HG02642 (cell line): Measurements from ENCODE around the gene CENPP.

ENCODE experiments used
- ATAC-seq: cut with Tn5 transposase; IDR thresholded peaks from one replicate; pipeline ENCODE4 v1.9.1; 2021; ENCODE audit warnings: mild to moderate bottlenecking; ENCODE audit not compliant: unreplicated experiment, poor library complexity

The CENPP gene

DNA sequence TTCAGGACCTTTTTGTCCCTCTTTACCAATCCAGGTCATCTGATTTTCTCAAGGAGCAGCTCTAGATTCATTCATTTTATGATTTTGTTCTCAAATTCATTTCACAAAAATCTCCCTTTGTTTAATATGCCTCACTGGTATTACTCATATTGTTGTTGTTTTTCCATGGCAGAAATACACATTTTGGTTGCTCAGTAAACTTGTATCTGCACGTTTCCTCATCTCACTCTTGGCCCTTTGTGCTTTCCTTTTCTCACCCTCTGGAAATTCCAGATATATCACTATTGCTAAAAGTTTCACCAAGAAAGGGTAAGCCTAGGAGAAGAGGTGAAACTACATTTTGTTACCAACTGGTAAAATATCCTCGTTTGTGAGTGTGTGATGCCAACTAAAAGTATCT is 141.8 kb downstream of the CENPP start:
- ATAC-seq, result no peak

DNA sequence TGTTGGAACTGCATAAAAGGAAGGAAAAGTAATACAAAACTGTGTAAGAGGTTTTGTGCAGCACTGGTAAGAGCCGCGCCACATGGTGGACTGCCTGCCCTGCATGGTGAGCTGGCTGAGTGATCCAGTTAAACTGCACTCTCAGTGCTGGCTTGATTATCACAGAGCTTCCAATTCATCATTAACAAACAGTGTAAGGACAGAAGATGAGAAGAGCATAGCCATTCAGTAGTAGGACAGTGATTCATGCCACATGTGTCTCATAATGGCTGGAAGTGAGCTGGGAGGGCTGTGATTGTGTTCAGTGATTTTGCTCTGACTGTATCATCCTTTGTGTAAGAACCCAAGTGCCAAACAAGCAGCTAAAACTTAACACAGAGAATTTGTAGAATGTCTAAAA is 142.5 kb downstream of the CENPP start:
- ATAC-seq, result no peak

DNA sequence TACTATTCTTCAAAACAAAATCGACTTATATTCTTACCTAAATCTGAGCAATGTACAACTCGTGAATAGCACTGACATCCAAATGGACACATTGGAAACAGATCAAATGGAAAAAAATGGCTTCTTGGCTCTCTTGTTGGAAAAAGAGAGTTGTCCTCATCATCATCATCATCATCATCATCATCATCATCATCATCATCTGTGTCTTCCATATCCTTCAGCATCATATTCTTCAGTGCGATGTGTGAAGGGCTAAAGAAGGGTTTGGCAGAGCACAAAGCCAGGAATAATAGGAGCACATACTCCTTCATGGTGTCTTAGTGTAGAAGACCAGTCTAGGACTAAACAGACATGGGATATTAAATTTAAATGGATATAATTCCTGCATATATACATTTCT is 148.8 kb downstream of the CENPP start:
- ATAC-seq, result no peak

DNA sequence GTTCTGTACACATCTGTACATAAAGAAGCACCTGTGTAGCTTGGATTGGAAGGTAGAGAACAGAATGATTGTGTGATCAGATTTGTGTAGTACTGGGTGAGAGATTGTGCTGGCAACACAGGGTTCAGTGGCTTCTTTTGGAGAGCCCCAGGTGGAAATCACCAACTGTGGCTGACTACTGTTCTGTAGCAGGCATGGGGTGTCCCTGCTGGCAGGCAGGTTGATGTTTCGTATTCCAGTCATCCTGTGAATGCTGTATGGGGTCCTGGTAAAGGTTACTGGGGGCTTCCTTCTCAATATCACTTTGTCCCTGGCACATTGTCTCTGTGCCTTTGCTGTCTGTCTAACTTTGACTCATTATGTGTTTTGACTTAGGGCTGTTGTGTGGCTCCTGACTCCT is 151.2 kb downstream of the CENPP start:
- ATAC-seq, result peak; percentile 67

DNA sequence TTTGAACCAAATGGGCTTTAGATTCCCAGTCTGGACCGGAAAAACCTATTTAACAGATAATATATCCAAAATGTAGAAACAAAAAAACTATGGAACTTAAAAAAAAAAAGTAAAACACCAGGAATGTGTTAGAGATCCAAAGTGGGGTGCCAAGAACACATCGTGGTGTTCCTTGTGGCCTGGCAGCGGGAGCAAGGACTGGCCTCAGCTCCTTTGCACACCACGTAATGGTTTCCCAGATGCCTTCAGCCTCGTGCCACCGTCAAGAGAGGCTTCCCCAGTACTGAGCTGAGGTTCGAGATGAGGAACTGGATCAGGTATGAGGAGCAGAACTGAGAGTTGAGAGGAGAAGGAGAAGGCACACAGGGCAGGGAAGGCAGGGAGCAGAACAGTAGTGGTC is 153.0 kb downstream of the CENPP start:
- no peak for ATAC-seq

DNA sequence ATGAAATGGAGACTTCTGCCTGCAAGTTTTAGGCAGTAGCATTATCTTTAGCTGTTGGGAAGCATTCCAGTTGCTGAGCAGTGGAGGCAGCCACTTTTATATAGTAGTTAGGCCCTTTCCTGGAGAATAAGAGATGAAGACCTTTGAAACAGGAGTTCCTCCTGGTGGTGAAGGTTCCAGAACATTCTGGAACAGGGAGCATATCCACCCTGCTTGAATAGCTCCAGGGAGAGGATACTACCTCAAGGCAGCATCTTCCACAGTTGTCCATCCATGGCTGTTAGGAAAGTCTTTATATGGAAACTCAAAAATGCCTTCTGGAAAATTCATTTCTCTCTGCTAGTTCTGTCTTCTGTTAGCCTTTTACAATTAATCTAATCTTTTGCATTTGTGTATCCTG is 153.6 kb downstream of the CENPP start:
- no peak for ATAC-seq

DNA sequence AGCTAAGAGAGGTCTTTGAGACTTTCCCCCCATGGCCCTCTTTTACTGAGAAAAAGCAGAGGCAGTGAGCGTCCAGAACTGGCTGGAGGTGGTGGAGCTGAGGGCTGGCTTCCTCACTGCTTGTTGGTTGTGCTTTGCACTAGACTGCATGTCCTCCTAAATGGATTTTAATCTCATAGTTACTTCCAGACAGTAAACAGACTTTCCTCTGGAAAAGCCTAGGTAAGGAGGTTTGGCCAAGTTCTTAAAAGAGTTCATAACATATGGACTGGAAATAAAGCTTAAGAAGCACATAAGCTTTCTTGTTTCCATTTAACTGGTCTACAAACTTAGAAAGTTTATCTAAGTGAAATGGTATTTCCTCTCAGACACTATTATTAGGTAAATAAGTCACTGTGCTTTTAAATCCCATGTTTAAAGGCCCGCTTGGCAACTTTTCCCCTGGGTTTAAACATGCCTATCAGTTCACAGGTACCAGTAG is 154.6 kb downstream of the CENPP start:
- no peak for ATAC-seq

DNA sequence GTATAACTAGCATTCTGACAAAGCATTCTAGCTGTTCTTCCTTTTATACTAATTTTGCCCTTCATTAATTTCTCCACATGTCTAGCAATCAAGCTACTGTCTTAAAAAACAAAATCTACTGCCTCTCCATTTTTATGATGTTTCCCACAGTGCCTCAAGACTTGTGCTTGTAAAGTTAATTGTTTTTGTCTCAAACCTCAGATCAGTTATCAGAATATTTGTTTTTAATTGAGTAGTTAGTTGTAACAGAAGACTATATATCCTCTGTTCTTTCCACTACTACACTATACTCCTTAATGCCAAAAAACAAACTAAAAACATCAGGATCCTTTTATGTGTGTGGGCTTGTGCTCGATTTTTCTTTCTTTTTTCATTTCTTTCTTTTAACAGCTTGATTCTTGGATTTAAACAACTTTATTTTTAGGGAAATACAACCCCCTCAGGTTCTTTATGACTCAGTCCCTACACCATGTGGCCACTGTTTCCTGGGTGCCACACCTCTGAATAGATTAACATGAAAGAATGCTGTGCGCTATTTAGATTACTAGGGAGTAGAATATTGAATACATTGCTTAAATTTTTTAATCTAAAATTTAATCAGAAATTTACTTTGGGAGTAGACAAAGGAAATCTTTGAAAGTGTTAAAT is 155.4 kb downstream of the CENPP start:
- ATAC-seq, result no peak

GRCh38 chr9:92482329-92482728 is 156.6 kb downstream of the CENPP start, which contains the start of gene ASPN:
Gene ASPN, minus strand, starts transcription at chr9:92482506.
- ATAC-seq, result no peak

- ATAC-seq, result no peak
Observed at GRCh38 chr9:92482805-92483204, 157.1 kb downstream of the CENPP start.

DNA sequence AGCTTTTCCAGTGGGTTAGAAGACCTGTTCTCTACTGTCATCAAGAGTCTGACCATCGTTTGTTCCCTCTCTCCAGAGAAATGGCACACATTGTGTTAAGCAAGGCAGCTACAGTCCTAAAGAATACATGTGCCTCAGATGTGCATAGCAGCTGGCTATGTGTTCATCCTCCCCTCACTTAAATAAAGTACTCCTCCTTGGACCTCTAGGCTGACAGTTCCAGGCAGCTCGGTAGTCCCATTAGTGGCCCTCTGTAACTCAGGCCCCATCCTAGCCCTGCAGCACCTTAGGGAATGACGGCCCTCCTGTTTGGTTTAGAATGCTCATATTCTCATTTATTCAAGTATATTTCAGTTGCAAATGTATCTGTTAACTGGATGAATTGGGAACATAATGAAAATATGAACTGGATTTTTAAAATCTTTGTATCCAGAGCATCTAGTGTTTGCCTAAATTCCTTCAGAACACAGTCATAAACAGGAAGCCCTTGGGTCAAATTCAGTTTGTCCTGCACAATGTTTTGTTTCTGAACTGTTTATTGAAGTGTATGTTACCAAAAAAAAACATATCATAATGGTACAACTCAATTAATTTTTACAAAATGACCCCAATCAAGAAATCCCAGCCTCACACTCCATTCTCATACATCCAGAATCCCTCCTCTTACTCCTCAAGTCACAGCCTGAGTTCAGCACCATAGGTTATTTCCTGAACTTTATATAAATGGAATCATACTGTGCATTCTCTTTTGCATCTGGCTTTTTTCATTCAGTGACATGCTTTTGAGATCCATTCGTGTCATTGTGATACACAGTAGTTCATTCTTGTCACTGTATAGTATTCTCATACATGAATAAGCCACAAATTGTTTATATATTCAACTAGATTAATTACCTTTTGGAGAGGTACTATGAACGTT is 158.1 kb downstream of the CENPP start:
- ATAC-seq, result no peak

DNA sequence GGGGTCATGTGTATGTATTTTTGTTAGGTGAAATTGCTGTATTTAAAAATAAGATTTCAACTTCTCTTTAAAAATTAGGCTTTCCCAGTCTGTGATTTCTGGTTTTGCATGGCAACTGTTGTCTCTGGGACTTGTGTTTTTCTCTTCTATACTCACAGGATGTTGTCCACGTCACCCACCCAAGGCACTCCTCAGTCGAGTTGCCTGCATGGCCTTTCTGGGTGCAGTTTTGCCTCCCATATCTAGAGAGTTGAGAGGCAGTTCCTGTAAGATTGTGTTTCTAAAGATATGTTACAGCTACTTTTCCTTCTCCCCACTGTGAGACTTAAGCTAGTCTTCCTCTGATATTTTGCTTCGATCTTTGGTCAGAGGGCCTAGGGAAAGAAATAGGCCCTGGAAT is 158.8 kb downstream of the CENPP start:
- no peak for ATAC-seq

DNA sequence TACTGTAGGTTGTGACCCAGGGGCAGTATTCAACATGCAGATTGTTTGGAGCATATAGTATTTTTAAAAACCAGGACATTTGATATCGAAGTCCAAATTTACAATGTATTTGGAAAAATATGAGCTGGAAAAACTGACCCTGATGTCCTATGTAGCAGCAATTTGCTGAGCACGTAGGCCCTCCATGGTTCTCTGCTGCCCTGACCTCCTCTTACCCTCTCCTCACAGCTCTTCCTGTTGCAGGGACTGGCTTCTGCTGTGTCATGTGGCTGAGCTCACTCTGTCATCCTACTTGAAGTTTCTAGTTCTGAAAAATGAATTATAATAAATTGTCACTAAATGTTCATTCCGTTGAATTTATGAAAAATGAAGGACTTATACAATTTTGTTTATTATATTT is 160.6 kb downstream of the CENPP start:
- no peak for ATAC-seq

DNA sequence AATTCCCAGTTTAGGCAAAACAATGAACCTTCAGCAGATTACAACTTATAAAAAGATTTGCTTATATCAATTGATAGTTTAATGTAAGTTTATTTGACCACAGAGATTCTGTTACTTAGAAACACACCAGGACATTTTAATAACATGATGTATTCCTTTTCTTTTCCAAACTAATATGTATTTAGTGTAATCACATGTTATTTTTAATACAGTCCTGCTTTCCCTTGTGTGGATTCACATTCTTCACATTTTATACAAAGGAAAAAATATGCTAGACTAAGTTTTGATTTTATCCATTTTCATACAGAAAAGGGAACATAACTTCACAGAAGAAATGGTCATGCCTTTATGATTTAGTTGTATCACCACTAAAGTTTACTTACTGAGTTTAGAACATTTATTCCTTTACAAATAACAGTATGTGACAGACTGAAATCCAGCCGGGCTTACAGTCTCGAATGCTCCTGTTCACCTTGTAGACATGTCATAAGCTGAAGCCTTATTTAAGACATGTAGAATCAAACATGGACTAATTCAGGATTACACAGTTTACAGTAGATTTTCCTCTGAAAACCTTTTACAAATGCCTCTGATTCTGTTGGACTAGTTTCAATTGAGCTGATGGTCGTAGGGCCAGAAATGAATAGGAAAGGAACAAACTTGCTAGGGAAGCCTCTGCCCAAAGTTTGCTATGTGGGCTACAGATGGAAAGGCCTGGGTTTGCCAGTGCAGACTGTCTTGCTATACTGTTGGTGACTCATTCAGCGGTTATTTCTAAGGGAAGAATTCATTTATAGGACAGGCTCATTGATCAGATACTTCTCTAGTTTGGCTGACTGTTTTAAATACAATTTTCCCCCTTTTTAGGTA is 163.2 kb downstream of the CENPP start:
- no peak for ATAC-seq

DNA sequence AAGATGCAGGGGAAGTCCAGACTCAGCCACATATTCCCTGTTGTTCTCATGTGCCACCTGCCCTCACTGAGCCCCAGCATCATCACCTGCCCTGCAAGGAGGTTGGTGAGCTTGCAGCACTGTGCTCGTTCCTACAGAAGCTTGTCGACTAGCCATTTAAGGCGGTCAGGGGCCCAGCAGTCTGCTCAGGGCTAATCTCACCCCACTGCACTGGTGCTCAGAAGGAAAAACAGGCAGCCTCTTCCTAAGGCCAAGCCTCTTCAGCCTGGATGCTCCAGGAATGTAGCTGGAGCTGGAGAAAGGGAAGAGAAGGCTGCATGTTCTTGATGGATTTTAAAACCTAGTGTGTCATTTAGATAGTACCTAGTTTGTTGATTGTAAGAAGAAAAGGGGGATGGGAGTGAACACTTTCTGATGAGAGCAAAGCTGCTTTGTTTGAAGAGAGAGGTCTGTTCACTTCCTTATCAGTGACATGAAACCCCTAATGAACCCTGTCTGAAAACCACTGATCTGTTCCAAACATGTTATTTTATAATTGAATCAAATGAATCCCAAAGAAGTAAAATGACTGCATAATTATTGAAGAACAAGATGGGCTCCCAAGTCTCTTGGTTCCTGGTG is 167.1 kb downstream of the CENPP start:
- ATAC-seq, result no peak

- no peak for ATAC-seq
Observed at GRCh38 chr9:92493749-92494387, 168.1 kb downstream of the CENPP start.

- no peak for ATAC-seq
Observed at GRCh38 chr9:92494856-92495255, 169.1 kb downstream of the CENPP start.

GRCh38 chr9:92496396-92497176 is 170.8 kb downstream of the CENPP start:
- no peak for ATAC-seq

GRCh38 chr9:92499701-92500100 is 173.9 kb downstream of the CENPP start:
- ATAC-seq, result no peak
